Lung (tissue), 12 donors: ENCODE measurements around the gene CPT1C. TPM values are rescaled to one million over a fixed set of nuclear protein-coding genes. Genes with fewer than 3 reads are reported as not detected.

Experiments used
- ATAC-seq: fragments of 200-7000 bp; cut with Tn5 transposase; one replicate; pipeline ENCODE4 v1.9.1; 2020; ENCODE audit warnings: moderate number of reproducible peaks; ENCODE audit not compliant: insufficient read depth, low FRiP score
- DNase-seq, 3 donors: peaks; one replicate each; pipeline ENCODE4 v3.0.0-alpha.2; 2013 to 2017
- H3K27ac ChIP-seq, 2 donors: one replicate each; pipeline ENCODE4 v1.5.1; 2013; ENCODE audit warnings: mild to moderate bottlenecking in 2 of 2, moderate library complexity in 2 of 2, control low read depth in 1 of 2, inconsistent platforms in 1 of 2, low read depth in 1 of 2, low read length in 1 of 2
- H3K27me3 ChIP-seq, 3 donors: one replicate each; pipeline ENCODE4 v1.5.1; 2013; ENCODE audit warnings: low read length in 2 of 3; ENCODE audit not compliant: control insufficient read depth in 3 of 3, insufficient read depth in 3 of 3
- H3K36me3 ChIP-seq, 4 donors: one replicate each; pipeline ENCODE4 v1.5.1; 2013; ENCODE audit warnings: low read length in 4 of 4, mild to moderate bottlenecking in 1 of 4, moderate library complexity in 1 of 4; ENCODE audit not compliant: control insufficient read depth in 4 of 4, insufficient read depth in 4 of 4
- H3K4me1 ChIP-seq, 5 donors: one replicate each; pipeline ENCODE4 v1.5.1; 2013; ENCODE audit warnings: low read length in 5 of 5, mild to moderate bottlenecking in 2 of 5, moderate library complexity in 1 of 5; ENCODE audit not compliant: control insufficient read depth in 5 of 5, insufficient read depth in 5 of 5
- H3K4me3 ChIP-seq: one replicate; pipeline ENCODE4 v1.5.1; 2013; ENCODE audit warnings: mild to moderate bottlenecking, control low read depth, moderate library complexity
- H3K9ac ChIP-seq, 2 donors: one replicate each; pipeline ENCODE4 v1.5.1; 2013; ENCODE audit warnings: low read length in 2 of 2, control low read depth in 1 of 2; ENCODE audit not compliant: insufficient read depth in 1 of 2
- H3K9me3 ChIP-seq, 4 donors: one replicate each; pipeline ENCODE4 v1.5.1; 2013; ENCODE audit warnings: low read length in 3 of 4, mild to moderate bottlenecking in 1 of 4, moderate library complexity in 1 of 4; ENCODE audit not compliant: control insufficient read depth in 4 of 4, insufficient read depth in 3 of 4
- CTCF ChIP-seq: IDR thresholded peaks from 2 replicates; pipeline ENCODE4 v1.5.1; 2012; ENCODE audit warnings: mild to moderate bottlenecking; ENCODE audit errors: control extremely low read depth, extremely low read depth
- WGBS, 2 donors: extraction: QIAGEN DNeasy Blood & Tissue Kit; methylation state at CpG; one replicate each; pipeline ENCODE4 v1.1.7; 2013; 5-methylcytosine and 5-hydroxymethylcytosine counted together
- polyA plus RNA-seq, 2 donors: library from polyadenylated mRNA; stranded (reverse); fragments of 200-250 nt; gene quantifications; one replicate each; pipeline ENCODE4 v1.2.1, GENCODE V29; 2013
- total RNA-seq, 2 donors: library from RNA; depleted of rRNA in 1 of 2; stranded (reverse); fragments of >200 nt in 1 of 2; gene quantifications; one replicate each; pipeline ENCODE4 v1.2.1, GENCODE V29; 2014 to 2021
- donor health status: control.
- donor health status: control.
- donor health status: Bipolar disorder and iron deficiency.
- donor health status: healthy.
- donor health status: DM: yes; HTN: yes; CAD: no.

The CPT1C gene
- total and polyA plus RNA-seq, 4 donors = 2.7 to 5.9 (median 3.5) TPM

- no peak for TF ChIP-seq CTCF
- H3K9ac ChIP-seq = peak overlapping the region in 1 of 2 donors; percentile 81
- peaks cover 9 to 36% (median 16%) of the 10 kb centered on the region in 5 donors for H3K4me1 ChIP-seq
- DNase-seq (peak; percentile 100), ATAC-seq (peak; percentile 84)
- H3K9me3 ChIP-seq = no peaks in the 10 kb centered on the region
- H3K27ac ChIP-seq = peak overlapping the region; percentile 90 to 91
- H3K4me3 ChIP-seq = peak overlapping the region; percentile 83
- no peaks in the 10 kb centered on the region for H3K27me3 ChIP-seq
- peaks cover 0 to 10% (median 5%) of the 10 kb centered on the region in 4 donors for H3K36me3 ChIP-seq
- WGBS, 2 donors = 0% methylated on average over 34 of the region's 34 CpGs
Measured at GRCh38 chr19:49676784-49677230, 14.1 kb upstream of the CPT1C start.

GRCh38 chr19:49677231-49677900, 13.6 kb upstream of the CPT1C start, which contains the start of gene PRMT1:
PRMT1 (plus strand) TSS chr19:49677271; CDS start chr19:49677281, 10 bp downstream.
- Histone ChIP-seq H3K27me3 (no peaks in the 10 kb centered on the region), H3K4me3 (peak within 1 kb of the TSS; percentile 83), H3K9ac (peak within 1 kb of the TSS; percentile 44 to 88), H3K9me3 (no peaks in the 10 kb centered on the region), H3K36me3 (peaks cover 0 to 16% (median 10%) of the 10 kb centered on the region in 4 donors), H3K27ac (peak within 1 kb of the TSS; percentile 90 to 93), H3K4me1 (peaks cover 9 to 31% (median 16%) of the 10 kb centered on the region in 5 donors)
- no peak for TF ChIP-seq CTCF
- DNase-seq (peak in 2 of 3 donors; percentile 72 to 79), ATAC-seq (no peak)
- WGBS, 2 donors = 0 to 1% methylated on average over 46 to 57 of the region's 57 CpGs

GRCh38 chr19:49677901-49678674, 12.8 kb upstream of the CPT1C start:
- Histone ChIP-seq H3K9ac (peak overlapping the region; percentile 44 to 84), H3K4me1 (peaks cover 9 to 31% (median 16%) of the 10 kb centered on the region in 5 donors), H3K9me3 (no peaks in the 10 kb centered on the region), H3K27me3 (no peaks in the 10 kb centered on the region), H3K36me3 (peaks cover 0 to 21% (median 13%) of the 10 kb centered on the region in 4 donors), H3K4me3 (peak overlapping the region; percentile 83), H3K27ac (peak overlapping the region; percentile 56 to 91)
- ATAC-seq = no peak
- 2 to 3% methylated on average over 21 of the region's 21 CpGs for WGBS, 2 donors
- DNase-seq = peak; percentile 91 to 94 (median 93)
- TF ChIP-seq CTCF = peak; percentile 51
